ENCODE results near the gene GLIS2. TPM values are rescaled to one million over a fixed set of nuclear protein-coding genes. Genes with fewer than 3 reads are reported as not detected.
"Not testable (repeated sequence)": the region's sequence is repeated elsewhere in the genome, so short reads cannot be mapped to it uniquely, and the experiment has no call there.

GLIS2 gene
- total RNA-seq, 1 experiment from 2014 or later, result 44.2 TPM

GRCh38 chr16:4333308-4333638, 17.4 kb downstream of the GLIS2 start:
- H3K79me2 ChIP-seq (ENCODE audit: low read depth), result no peaks in the 10 kb centered on the region
- no peaks in the 10 kb centered on the region for H3K9me2 ChIP-seq (ENCODE audit: insufficient read depth)
- TF ChIP-seq CTCF (conservative IDR thresholded peaks at IDR 0.05) (no peak), EZH2 (IDR thresholded peaks at IDR 0.05; ENCODE audit: low read depth) (no peak)
- no peaks in the 10 kb centered on the region for H3K9me3 ChIP-seq (ENCODE audit: insufficient read depth, low read depth)
- H3K27me3 ChIP-seq (ENCODE audit: insufficient read depth, low read depth), result no peaks in the 10 kb centered on the region
- H3K36me3 ChIP-seq (ENCODE audit: low read depth), result no peaks in the 10 kb centered on the region
- peaks cover 24% of the 10 kb centered on the region for H4K20me1 ChIP-seq (ENCODE audit: insufficient read depth)
- H3K4me1 ChIP-seq (replicated peaks; ENCODE audit: insufficient read depth), result no peaks in the 10 kb centered on the region
- ChIA-PET POLR2A (ENCODE audit: unreplicated experiment) (no interaction called here), CTCF (interaction anchor here (0.6 kb wide), 1 partner anchor 171 kb away, joined by 4 read pairs; no protein-coding TSS in a partner anchor)
- no peak overlapping the region for H2AFZ ChIP-seq
- no TSS peak for BruUV-seq (replicated peaks)
- DNase-seq, result no peak
- H3K4me3 ChIP-seq, result no peak overlapping the region
- intact Hi-C loops (cut with micrococcal nuclease; ENCODE audit: unreplicated experiment), result no loop called here
- peaks cover 14% of the 10 kb centered on the region; the same call in 1 of the 2 replicates for H3F3A ChIP-seq (ENCODE audit: insufficient read depth, low read depth)
- no peak overlapping the region for H3K4me2 ChIP-seq
- no peak overlapping the region for H3K27ac ChIP-seq

GRCh38 chr16:4333714-4334113, 17.8 kb downstream of the GLIS2 start:
- DNase-seq; H3K27me3 ChIP-seq (ENCODE audit: insufficient read depth, low read depth); BruUV-seq (replicated peaks); H3K9me3 ChIP-seq (ENCODE audit: insufficient read depth, low read depth); H3K27ac ChIP-seq; intact Hi-C loops (cut with micrococcal nuclease; ENCODE audit: unreplicated experiment); H3K9me2 ChIP-seq (ENCODE audit: insufficient read depth); CTCF ChIA-PET; H2AFZ ChIP-seq; H3K4me3 ChIP-seq; H3K4me2 ChIP-seq; H3K4me1 ChIP-seq (replicated peaks; ENCODE audit: insufficient read depth); H3K79me2 ChIP-seq (ENCODE audit: low read depth); H3K36me3 ChIP-seq (ENCODE audit: low read depth): not testable (repeated sequence)
- H3F3A ChIP-seq (ENCODE audit: insufficient read depth, low read depth), result peaks cover 14% of the 10 kb centered on the region; the same call in 1 of the 2 replicates
- H4K20me1 ChIP-seq (ENCODE audit: insufficient read depth), result peaks cover 24% of the 10 kb centered on the region
- POLR2A ChIA-PET (ENCODE audit: unreplicated experiment), result interaction anchor here (0.7 kb wide), 1 partner anchor 54 kb away, joined by 6 read pairs; no protein-coding TSS in a partner anchor

GRCh38 chr16:4334724-4335495, 19.0 kb downstream of the GLIS2 start:
- intact Hi-C loops (cut with micrococcal nuclease; ENCODE audit: unreplicated experiment), result no loop called here
- no peak for DNase-seq
- Histone ChIP-seq H3K36me3 (ENCODE audit: low read depth) (no peaks in the 10 kb centered on the region), H4K20me1 (ENCODE audit: insufficient read depth) (peaks cover 30% of the 10 kb centered on the region), H3K9me2 (ENCODE audit: insufficient read depth) (no peaks in the 10 kb centered on the region), H3K27ac (no peak overlapping the region), H3K4me2 (no peak overlapping the region), H3K4me3 (no peak overlapping the region), H3K4me1 (replicated peaks; ENCODE audit: insufficient read depth) (no peaks in the 10 kb centered on the region), H3K9me3 (ENCODE audit: insufficient read depth, low read depth) (no peaks in the 10 kb centered on the region), H3K79me2 (ENCODE audit: low read depth) (no peaks in the 10 kb centered on the region), H2AFZ (no peak overlapping the region), H3F3A (ENCODE audit: insufficient read depth, low read depth) (peaks cover 9% of the 10 kb centered on the region; the same call in 1 of the 2 replicates), H3K27me3 (ENCODE audit: insufficient read depth, low read depth) (no peaks in the 10 kb centered on the region)
- CTCF ChIA-PET, result interaction anchor here (0.6 kb wide), 1 partner anchor 45 kb away, joined by 5 read pairs; no protein-coding TSS in a partner anchor
- no peak for TF ChIP-seq CTCF (conservative IDR thresholded peaks at IDR 0.05)
- TF ChIP-seq EZH2 (IDR thresholded peaks at IDR 0.05; ENCODE audit: low read depth), result no peak
- POLR2A ChIA-PET (ENCODE audit: unreplicated experiment), result interaction anchor here (0.6 to 0.7 kb wide), 2 partner anchors 53 to 556 kb away, joined by 6 to 7 read pairs; no protein-coding TSS in a partner anchor
- no TSS peak for BruUV-seq (replicated peaks)

All from PC-9 (cell line).